Measurements from ENCODE around the gene GABPB2.

GRCh38 chr1:151061704-151062103 lies 8.9 kb upstream of the GABPB2 start:
- TF ChIP-seq ZSCAN30 (tag by site-specific recombination; IDR thresholded peaks at IDR 0.05) (no peak), ZBTB11 (tag by site-specific recombination; conservative IDR thresholded peaks at IDR 0.05; ENCODE audit: low read depth) (no peak), ZNF366 (tag by site-specific recombination; conservative IDR thresholded peaks at IDR 0.05) (no peak), ZNF776 (tag by site-specific recombination; IDR thresholded peaks at IDR 0.05; ENCODE audit: borderline replicate concordance) (no peak), ZEB2 (tag by site-specific recombination; IDR thresholded peaks at IDR 0.05) (no peak)

Measured in HEK293 (cell line).